Loucy (cell line): ENCODE data around the gene AMBRA1.

Source experiments
- H2AFZ ChIP-seq: fragments of 200-600 bp; sonication (generic); 2 replicates; pipeline ENCODE4 v1.6.0; 2016; ENCODE audit warnings: antibody characterized with exemption, mild to moderate bottlenecking, low read length, moderate library complexity
- H3F3A ChIP-seq: fragments of 200-600 bp; 2 replicates; pipeline ENCODE4 v1.6.0; 2016; ENCODE audit warnings: antibody characterized with exemption, low read depth, mild to moderate bottlenecking
- H3K27me3 ChIP-seq: fragments of 200-600 bp; sonication (generic); 2 replicates; pipeline ENCODE4 v1.6.1; 2014; ENCODE audit warnings: low read length, mild to moderate bottlenecking; ENCODE audit not compliant: insufficient read depth, poor library complexity, severe bottlenecking
- H3K36me3 ChIP-seq: fragments of 200-600 bp; sonication (generic); 2 replicates; pipeline ENCODE4 v1.6.1; 2016; ENCODE audit warnings: low read length; ENCODE audit not compliant: insufficient read depth
- H3K4me1 ChIP-seq: fragments of 200-600 bp; sonication (generic); 2 replicates; pipeline ENCODE4 v1.5.1; 2014; ENCODE audit warnings: low read length, mild to moderate bottlenecking; ENCODE audit not compliant: insufficient read depth, poor library complexity, severe bottlenecking
- H3K4me2 ChIP-seq: fragments of 200-600 bp; sonication (generic); 2 replicates; pipeline ENCODE4 v1.6.0; 2014; ENCODE audit warnings: antibody characterized with exemption, low read length, low read depth, mild to moderate bottlenecking; ENCODE audit not compliant: poor library complexity, severe bottlenecking
- H3K4me3 ChIP-seq: fragments of 200-600 bp; sonication (generic); 2 replicates; pipeline ENCODE4 v1.5.1; 2014; ENCODE audit warnings: low read length, mild to moderate bottlenecking, mixed read lengths; ENCODE audit not compliant: poor library complexity, severe bottlenecking
- H3K79me2 ChIP-seq: fragments of 200-600 bp; sonication (generic); 2 replicates; pipeline ENCODE4 v1.6.1; 2014; ENCODE audit warnings: low read length; ENCODE audit not compliant: insufficient read depth
- H3K9ac ChIP-seq: fragments of 200-600 bp; sonication (generic); 2 replicates; pipeline ENCODE4 v1.6.0; 2014; ENCODE audit warnings: mild to moderate bottlenecking, low read depth, low read length, moderate library complexity; ENCODE audit not compliant: poor library complexity, severe bottlenecking
- H3K9me2 ChIP-seq: fragments of 200-600 bp; sonication (generic); replicated peaks from 2 replicates; pipeline ENCODE4 v1.6.1; 2016; ENCODE audit warnings: low read depth, low read length, mixed read lengths
- H3K9me3 ChIP-seq: fragments of 200-600 bp; sonication (generic); 2 replicates; pipeline ENCODE4 v1.6.1; 2014; ENCODE audit warnings: mild to moderate bottlenecking, antibody characterized with exemption, low read length, low read depth; ENCODE audit not compliant: insufficient read depth
- H4K20me1 ChIP-seq: fragments of 200-600 bp; sonication (generic); 2 replicates; pipeline ENCODE4 v1.6.0; 2014; ENCODE audit warnings: antibody characterized with exemption, low read length, mild to moderate bottlenecking; ENCODE audit not compliant: insufficient read depth, poor library complexity, severe bottlenecking
- CTCF ChIP-seq: fragments of 200-600 bp; sonication (generic); conservative IDR thresholded peaks from 2 replicates; pipeline ENCODE4 v1.5.1; 2014; ENCODE audit warnings: mild to moderate bottlenecking, antibody characterized with exemption, low read length
- EZH2phosphoT487 ChIP-seq: fragments of 200-600 bp; IDR thresholded peaks from 2 replicates; pipeline ENCODE4 v1.6.1; 2018; ENCODE audit warnings: antibody characterized with exemption, mild to moderate bottlenecking, moderate library complexity, borderline replicate concordance

AMBRA1 gene

GRCh38 chr11:46641639-46642038 lies 47.8 kb upstream of the AMBRA1 start:
- H3K9me2 ChIP-seq, result no peaks in the 10 kb centered on the region
- H3K9me3 ChIP-seq, result no peaks in the 10 kb centered on the region
- H2AFZ ChIP-seq, result no peak overlapping the region
- H3K27me3 ChIP-seq, result no peaks in the 10 kb centered on the region
- no peak overlapping the region for H3K4me2 ChIP-seq
- no peaks in the 10 kb centered on the region for H4K20me1 ChIP-seq
- no peaks in the 10 kb centered on the region for H3F3A ChIP-seq
- peaks cover 6% of the 10 kb centered on the region for H3K4me1 ChIP-seq
- H3K4me3 ChIP-seq, result no peak overlapping the region
- peaks cover 36% of the 10 kb centered on the region; the same call in 1 of the 2 replicates for H3K36me3 ChIP-seq
- no peak for TF ChIP-seq EZH2phosphoT487
- TF ChIP-seq CTCF, result no peak
- H3K9ac ChIP-seq, result no peak overlapping the region
- H3K79me2 ChIP-seq, result peaks cover 5% of the 10 kb centered on the region; the same call in 1 of the 2 replicates

GRCh38 chr11:46640036-46640788 lies 46.4 kb upstream of the AMBRA1 start:
- peaks cover 5% of the 10 kb centered on the region; the same call in 1 of the 2 replicates for H3K79me2 ChIP-seq
- no peaks in the 10 kb centered on the region for H3K27me3 ChIP-seq
- no peaks in the 10 kb centered on the region for H3F3A ChIP-seq
- no peak overlapping the region for H3K4me3 ChIP-seq
- no peaks in the 10 kb centered on the region for H3K9me2 ChIP-seq
- no peak overlapping the region for H3K4me2 ChIP-seq
- peaks cover 31% of the 10 kb centered on the region; the same call in 1 of the 2 replicates for H3K36me3 ChIP-seq
- H3K9ac ChIP-seq, result no peak overlapping the region
- H4K20me1 ChIP-seq, result no peaks in the 10 kb centered on the region
- H3K9me3 ChIP-seq, result no peaks in the 10 kb centered on the region
- H3K4me1 ChIP-seq, result peaks cover 6% of the 10 kb centered on the region
- no peak for TF ChIP-seq CTCF
- no peak for TF ChIP-seq EZH2phosphoT487
- no peak overlapping the region for H2AFZ ChIP-seq

GRCh38 chr11:46639197-46639839 lies 45.5 kb upstream of the AMBRA1 start:
- Histone ChIP-seq H3K4me3 (no peak overlapping the region), H3K4me1 (peaks cover 6% of the 10 kb centered on the region), H3K9me3 (no peaks in the 10 kb centered on the region), H3K79me2 (peaks cover 5% of the 10 kb centered on the region; the same call in 1 of the 2 replicates), H3K36me3 (peaks cover 26% of the 10 kb centered on the region; the same call in 1 of the 2 replicates), H3F3A (no peaks in the 10 kb centered on the region), H3K9me2 (no peaks in the 10 kb centered on the region), H3K4me2 (no peak overlapping the region), H4K20me1 (no peaks in the 10 kb centered on the region), H2AFZ (no peak overlapping the region), H3K9ac (no peak overlapping the region), H3K27me3 (no peaks in the 10 kb centered on the region)
- TF ChIP-seq EZH2phosphoT487, result no peak
- no peak for TF ChIP-seq CTCF
